ENCODE data around the gene GAP43. TPM values are rescaled to one million over a fixed set of nuclear protein-coding genes. Genes with fewer than 3 reads are reported as not detected.

GAP43 gene
- total RNA-seq, 1 donor from 2014 or later = 5.7 TPM

- H3K27me3 Mint-ChIP-seq (ENCODE audit: low read depth) = no peaks in the 10 kb centered on the region
- no peak for TF ChIP-seq CTCF (IDR thresholded peaks at IDR 0.05; ENCODE audit: unreplicated experiment)
- no peaks in the 10 kb centered on the region for H3K9me3 Mint-ChIP-seq
- no peaks in the 10 kb centered on the region for H3K36me3 Mint-ChIP-seq
- no peak overlapping the region for H3K4me3 Mint-ChIP-seq
- H3K4me1 Mint-ChIP-seq = peaks cover under 1% of the 10 kb centered on the region
- DNase-seq (ENCODE audit: low spot score in 2 of 2, unreplicated experiment in 2 of 2) = no peak
- H3K27ac Mint-ChIP-seq = no peak overlapping the region
These were observed 61.8 kb downstream of the GAP43 start for GRCh38 chr3:115685097-115685496.

- Mint-ChIP-seq H3K27me3 (ENCODE audit: low read depth) (no peaks in the 10 kb centered on the region), H3K36me3 (no peaks in the 10 kb centered on the region), H3K27ac (no peak overlapping the region), H3K9me3 (no peaks in the 10 kb centered on the region), H3K4me1 (peaks cover 8% of the 10 kb centered on the region), H3K4me3 (no peak overlapping the region)
- no peak for DNase-seq (ENCODE audit: low spot score in 2 of 2, unreplicated experiment in 2 of 2)
- TF ChIP-seq CTCF (IDR thresholded peaks at IDR 0.05; ENCODE audit: unreplicated experiment) = no peak
These were observed 64.4 kb downstream of the GAP43 start for GRCh38 chr3:115687721-115688120.

- Mint-ChIP-seq H3K4me3 (no peak overlapping the region), H3K4me1 (peaks cover 8% of the 10 kb centered on the region), H3K9me3 (no peaks in the 10 kb centered on the region), H3K27ac (no peak overlapping the region), H3K36me3 (no peaks in the 10 kb centered on the region), H3K27me3 (ENCODE audit: low read depth) (no peaks in the 10 kb centered on the region)
- no peak for TF ChIP-seq CTCF (IDR thresholded peaks at IDR 0.05; ENCODE audit: unreplicated experiment)
- no peak for DNase-seq (ENCODE audit: low spot score in 2 of 2, unreplicated experiment in 2 of 2)
These were observed 65.1 kb downstream of the GAP43 start for GRCh38 chr3:115688418-115688817.

GRCh38 chr3:115689928-115690327, 66.6 kb downstream of the GAP43 start:
- Mint-ChIP-seq H3K4me1 (peaks cover 8% of the 10 kb centered on the region), H3K27me3 (ENCODE audit: low read depth) (no peaks in the 10 kb centered on the region), H3K4me3 (no peak overlapping the region), H3K27ac (no peak overlapping the region), H3K9me3 (no peaks in the 10 kb centered on the region), H3K36me3 (no peaks in the 10 kb centered on the region)
- TF ChIP-seq CTCF (IDR thresholded peaks at IDR 0.05; ENCODE audit: unreplicated experiment) = no peak
- DNase-seq (ENCODE audit: low spot score in 2 of 2, unreplicated experiment in 2 of 2) = no peak

- no peaks in the 10 kb centered on the region for H3K36me3 Mint-ChIP-seq
- H3K4me1 Mint-ChIP-seq = peaks cover 8% of the 10 kb centered on the region
- H3K27ac Mint-ChIP-seq = no peak overlapping the region
These were observed 68.7 kb downstream of the GAP43 start for GRCh38 chr3:115691964-115692363.

More at GRCh38 chr3:115691964-115692363, 68.7 kb downstream of the GAP43 start:
- Mint-ChIP-seq H3K27me3 (ENCODE audit: low read depth) (no peaks in the 10 kb centered on the region), H3K4me3 (no peak overlapping the region), H3K9me3 (no peaks in the 10 kb centered on the region)
- no peak for DNase-seq (ENCODE audit: low spot score in 2 of 2, unreplicated experiment in 2 of 2)
- TF ChIP-seq CTCF (IDR thresholded peaks at IDR 0.05; ENCODE audit: unreplicated experiment) = no peak
